HepG2 (cell line): ENCODE measurements around the gene RCBTB2. TPM values are rescaled to one million over a fixed set of nuclear protein-coding genes. Genes with fewer than 3 reads are reported as not detected.

Experiments used
- ATAC-seq: fragments of 200-7000 bp; cut with Tn5 transposase; 3 replicates; pipeline ENCODE4 v1.9.1; 2020; ENCODE audit warnings: mild to moderate bottlenecking, moderate library complexity
- BruUV-seq: library from RNA; stranded (reverse); fragments of 400-500 nt; replicated peaks from 2 replicates; lab custom pipeline; 2021; lab: Mats Ljungman, UMichigan
- CTCF ChIA-PET: fragments of 300-600 bp; formaldehyde crosslinking; extraction: SDS; loops from one replicate; lab custom pipeline; 2021; ENCODE audit warnings: low total read pairs, inconsistent platforms, low intra/inter-chr PET ratio; lab: Yijun Ruan, JAX
- POLR2A ChIA-PET: fragments of 350-600 bp; sonication (Branson Sonifier 250); formaldehyde crosslinking; loops from one replicate; lab custom pipeline; 2020; ENCODE audit warnings: antibody characterized with exemption, inconsistent platforms; lab: Yijun Ruan, JAX
- DNase-seq: peaks from one replicate; pipeline ENCODE4 v3.0.0-alpha.2; 2015; ENCODE audit warnings: low spot score
- FAIRE-seq: peaks from 3 replicates; lab custom pipeline; 2011; peaks lifted over from hg19 to GRCh38; lab: Jason Lieb, UNC
- H2AFZ ChIP-seq: one replicate; pipeline ENCODE4 v1.6.1; 2011; ENCODE audit warnings: low read length, inconsistent platforms
- H3K27ac ChIP-seq: fragments of 300-600 bp; 3 replicates; pipeline ENCODE4 v1.8.0; 2011; ENCODE audit warnings: mixed run types, mild to moderate bottlenecking, mixed read lengths, low read length, inconsistent platforms; ENCODE audit not compliant: insufficient read depth; ENCODE audit errors: extremely low read length
- H3K27me3 ChIP-seq, 2 experiments: fragments of 200-600 bp in 1 of 2; 2 replicates in 1 of 2; 3 replicates in 1 of 2; pipeline versions ENCODE4 v1.6.0 to v1.8.0; 2011; ENCODE audit warnings: low read length in 2 of 2, mild to moderate bottlenecking in 2 of 2, moderate library complexity in 2 of 2, inconsistent platforms in 1 of 2; ENCODE audit not compliant: insufficient read depth in 2 of 2, control insufficient read depth in 1 of 2
- H3K36me3 ChIP-seq, 2 experiments: fragments of 200-600 bp in 1 of 2; replicated peaks in 1 of 2; 2 replicates in 1 of 2; 3 replicates in 1 of 2; pipeline versions ENCODE4 v1.5.1 to v1.8.0; 2011; ENCODE audit warnings: low read length in 2 of 2, inconsistent platforms in 1 of 2; ENCODE audit not compliant: insufficient read depth in 2 of 2, control insufficient read depth in 1 of 2
- H3K4me1 ChIP-seq: 2 replicates; pipeline ENCODE4 v1.5.1; 2012; ENCODE audit warnings: low read length, inconsistent platforms; ENCODE audit not compliant: insufficient read depth
- H3K4me2 ChIP-seq: 2 replicates; pipeline ENCODE4 v1.6.0; 2011; ENCODE audit warnings: low read depth, low read length, inconsistent platforms
- H3K4me3 ChIP-seq, 3 experiments: fragments of 200-600 bp in 1 of 3; sonication (generic), shearing (Covaris generic) in 1 of 3; replicated peaks in 1 of 3; 2 replicates each; pipeline ENCODE4 v1.5.1; 2011 to 2016; ENCODE audit warnings: low read length in 3 of 3, inconsistent platforms in 2 of 3, low read depth in 2 of 3, mild to moderate bottlenecking in 2 of 3, control low read depth in 1 of 3, mixed read lengths in 1 of 3; ENCODE audit not compliant: insufficient read depth in 1 of 3
- H3K79me2 ChIP-seq: one replicate; pipeline ENCODE4 v1.6.1; 2011; ENCODE audit warnings: low read length, inconsistent platforms; ENCODE audit not compliant: insufficient read depth
- H3K9ac ChIP-seq: 2 replicates; pipeline ENCODE4 v1.6.0; 2011; ENCODE audit warnings: mild to moderate bottlenecking, low read depth, low read length, inconsistent platforms; ENCODE audit not compliant: insufficient read depth
- H3K9me3 ChIP-seq: 2 replicates; pipeline ENCODE4 v1.5.1; 2012; ENCODE audit warnings: mild to moderate bottlenecking, low read length
- H4K20me1 ChIP-seq: 2 replicates; pipeline ENCODE4 v1.6.0; 2011; ENCODE audit warnings: inconsistent platforms, mild to moderate bottlenecking, low read length, moderate library complexity; ENCODE audit not compliant: insufficient read depth
- HNF1A ChIP-seq, 2 experiments: sonication (generic) in 1 of 2; formaldehyde crosslinking in 1 of 2; IDR thresholded peaks; 2 replicates each; pipeline versions ENCODE4 v1.4.0 to v1.6.1; 2016 to 2020; ENCODE audit warnings: borderline replicate concordance in 1 of 2, low read depth in 1 of 2, mild to moderate bottlenecking in 1 of 2, missing genetic modification reagents in 1 of 2
- NFAT5 ChIP-seq: sonication (generic); formaldehyde crosslinking; IDR thresholded peaks from 2 replicates; pipeline ENCODE4 v1.4.0; 2020; ENCODE audit warnings: missing genetic modification reagents
- NR2F1 ChIP-seq, 2 experiments: fragments of 450-650 bp in 1 of 2; formaldehyde crosslinking in 1 of 2; IDR thresholded peaks; 2 replicates each; pipeline versions ENCODE4 v1.5.0 to v1.6.1; 2016 to 2020; ENCODE audit warnings: mild to moderate bottlenecking in 1 of 2, missing compliant biosample characterization in 1 of 2, missing genetic modification reagents in 1 of 2, moderate library complexity in 1 of 2
- NR2F2 ChIP-seq: IDR thresholded peaks from 2 replicates; pipeline ENCODE4 v1.6.1; 2012; ENCODE audit warnings: low read depth, inconsistent platforms, borderline replicate concordance
- PRPF4 ChIP-seq: fragments of 200-400 bp; formaldehyde crosslinking; IDR thresholded peaks from 2 replicates; pipeline ENCODE4 v1.6.1; 2016; ENCODE audit warnings: low read length, low read depth; ENCODE audit not compliant: poor library complexity, severe bottlenecking
- RBM22 ChIP-seq: fragments of 200-400 bp; formaldehyde crosslinking; optimal IDR thresholded peaks from 2 replicates; pipeline ENCODE3; 2017; ENCODE audit warnings: mild to moderate bottlenecking, low read length, moderate library complexity
- SAFB2 ChIP-seq: sonication (generic); formaldehyde crosslinking; IDR thresholded peaks from 2 replicates; pipeline ENCODE4 v1.5.1; 2020; ENCODE audit warnings: missing genetic modification reagents, low read depth, mild to moderate bottlenecking, borderline replicate concordance
- SPEN ChIP-seq: sonication (generic); formaldehyde crosslinking; IDR thresholded peaks from 2 replicates; pipeline ENCODE4 v1.5.1; 2020; ENCODE audit warnings: low read depth, mild to moderate bottlenecking, missing genetic modification reagents
- ZBTB34 ChIP-seq: sonication (generic); formaldehyde crosslinking; IDR thresholded peaks from 2 replicates; pipeline ENCODE4 v1.8.0; 2022; ENCODE audit warnings: mild to moderate bottlenecking, missing genetic modification reagents
- ZNF547 ChIP-seq: sonication (generic); formaldehyde crosslinking; IDR thresholded peaks from 2 replicates; pipeline ENCODE4 v1.5.1; 2020; ENCODE audit warnings: mild to moderate bottlenecking, missing genetic modification reagents
- ZNF589 ChIP-seq: sonication (generic); formaldehyde crosslinking; conservative IDR thresholded peaks from 2 replicates; pipeline ENCODE4 v1.8.0; 2022; ENCODE audit warnings: mild to moderate bottlenecking, moderate library complexity, missing genetic modification reagents
- ZNF670 ChIP-seq: sonication (generic); formaldehyde crosslinking; IDR thresholded peaks from 2 replicates; pipeline ENCODE4 v1.8.0; 2022; ENCODE audit warnings: mild to moderate bottlenecking, missing genetic modification reagents, borderline replicate concordance
- WGBS: methylation state at CpG from one replicate; pipeline ENCODE4 v1.1.6; 2017; ENCODE audit warnings: low lambda C conversion rate; 5-methylcytosine and 5-hydroxymethylcytosine counted together
- in situ Hi-C: cut with HindIII; loops from 2 replicates; pipeline ENCODE4 v1.10.0; 2017; ENCODE audit warnings: low pct_unique_long_range_greater_than_20kb; ENCODE audit not compliant: extremely low pct_ligation_motif_present
- intact Hi-C: fragments of 100-400 bp; cut with micrococcal nuclease; formaldehyde crosslinking; loops from one replicate; pipeline ENCODE4 v1.10.0; 2022; ENCODE audit not compliant: unreplicated experiment
- polyA plus RNA-seq, 8 experiments: library from polyadenylated mRNA; depleted of rRNA in 3 of 8; stranded (reverse) in 7 of 8; unstranded in 1 of 8; fragments of >200 nt; fragmentation: Illumina TruSeq in 4 of 8; extraction: Trizol in 4 of 8; gene quantifications; 2 replicates each; pipeline versions ENCODE4 v1.2.1 to v1.2.3, GENCODE V29; 2011 to 2016; ENCODE audit warnings: low read depth in 4 of 8, missing spikeins in 1 of 8, mixed read lengths in 1 of 8; ENCODE audit not compliant: insufficient read depth in 1 of 8
- total RNA-seq, 5 experiments: library from RNA; depleted of rRNA; stranded (reverse); fragments of >200 nt; fragmentation: Illumina TruSeq; extraction: Trizol; gene quantifications; 2 replicates each; pipeline ENCODE4 v1.2.3, GENCODE V29; 2016; ENCODE audit warnings: low read depth in 1 of 5

Gene RCBTB2
- total and polyA plus RNA-seq, 2 of the 13 experiments (the other 11 are each of a cell fraction or from before 2014, with no cell fraction given) = 1.9 to 2.7 TPM

DNA sequence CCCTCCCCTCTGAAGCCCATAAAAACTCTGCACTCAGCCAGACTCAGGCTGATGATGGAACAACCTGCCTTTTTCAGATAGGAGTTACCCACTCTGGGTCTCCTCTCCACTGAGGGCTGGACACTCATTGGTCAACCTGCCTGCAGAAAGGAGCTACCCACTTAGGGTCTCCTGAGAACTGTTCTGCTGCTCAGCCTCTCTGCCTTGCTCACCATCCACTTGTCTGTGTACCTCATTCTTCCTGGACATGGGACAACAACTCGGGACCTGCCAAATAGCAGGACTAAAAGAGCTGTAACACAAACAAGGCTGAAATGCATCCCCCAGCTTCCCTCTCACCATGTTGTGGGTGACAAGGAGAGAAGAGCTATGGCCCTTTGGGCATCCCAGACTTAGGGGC, 18.4 kb upstream of the RCBTB2 start:
- FAIRE-seq (no peak), DNase-seq (no peak), ATAC-seq (no peak)
- intact Hi-C loops = no loop called here
- BruUV-seq = no TSS peak
- Histone ChIP-seq H3K36me3 (no peaks in the 10 kb centered on the region), H3K9me3 (peaks cover 11% of the 10 kb centered on the region), H3K4me1 (peaks cover 21% of the 10 kb centered on the region), H2AFZ (no peak overlapping the region), H4K20me1 (no peaks in the 10 kb centered on the region), H3K4me2 (no peak overlapping the region), H3K27ac (no peak overlapping the region), H3K4me3 (no peak overlapping the region), H3K9ac (no peak overlapping the region), H3K79me2 (no peaks in the 10 kb centered on the region), H3K27me3 (no peaks in the 10 kb centered on the region)
- POLR2A ChIA-PET = no interaction called here
- in situ Hi-C loops = no loop called here
- no CpG with 5 or more reads among the region's 1 CpG for WGBS
- CTCF ChIA-PET = no interaction called here
- TF ChIP-seq HNF1A (IDR thresholded peaks at IDR 0.05; ENCODE audit: low read depth) (no peak), HNF1A (CRISPR knock-in tag; IDR thresholded peaks at IDR 0.05; ENCODE audit: borderline replicate concordance) (no peak), ZNF589 (CRISPR knock-in tag) (no peak), SAFB2 (CRISPR knock-in tag) (no peak), ZNF547 (CRISPR knock-in tag) (no peak), ZBTB34 (CRISPR knock-in tag) (no peak), ZNF670 (CRISPR knock-in tag) (no peak), SPEN (no peak), NFAT5 (CRISPR knock-in tag) (no peak), PRPF4 (no peak), NR2F2 (no peak), RBM22 (no peak), NR2F1 (CRISPR knock-in tag; IDR thresholded peaks at IDR 0.05) (no peak)
